Stimulated activated CD8-positive, alpha-beta memory T cell treated with anti-CD3 and anti-CD28 coated beads, Interleukin-15, amount 100 ng/mL, for 24 hours (primary cell): ENCODE results near the gene ARX.

Experiments
- DNase-seq: peaks from one replicate; pipeline ENCODE4 v3.0.0-alpha.2; 2020; ENCODE audit warnings: low read depth

Gene ARX

DNA sequence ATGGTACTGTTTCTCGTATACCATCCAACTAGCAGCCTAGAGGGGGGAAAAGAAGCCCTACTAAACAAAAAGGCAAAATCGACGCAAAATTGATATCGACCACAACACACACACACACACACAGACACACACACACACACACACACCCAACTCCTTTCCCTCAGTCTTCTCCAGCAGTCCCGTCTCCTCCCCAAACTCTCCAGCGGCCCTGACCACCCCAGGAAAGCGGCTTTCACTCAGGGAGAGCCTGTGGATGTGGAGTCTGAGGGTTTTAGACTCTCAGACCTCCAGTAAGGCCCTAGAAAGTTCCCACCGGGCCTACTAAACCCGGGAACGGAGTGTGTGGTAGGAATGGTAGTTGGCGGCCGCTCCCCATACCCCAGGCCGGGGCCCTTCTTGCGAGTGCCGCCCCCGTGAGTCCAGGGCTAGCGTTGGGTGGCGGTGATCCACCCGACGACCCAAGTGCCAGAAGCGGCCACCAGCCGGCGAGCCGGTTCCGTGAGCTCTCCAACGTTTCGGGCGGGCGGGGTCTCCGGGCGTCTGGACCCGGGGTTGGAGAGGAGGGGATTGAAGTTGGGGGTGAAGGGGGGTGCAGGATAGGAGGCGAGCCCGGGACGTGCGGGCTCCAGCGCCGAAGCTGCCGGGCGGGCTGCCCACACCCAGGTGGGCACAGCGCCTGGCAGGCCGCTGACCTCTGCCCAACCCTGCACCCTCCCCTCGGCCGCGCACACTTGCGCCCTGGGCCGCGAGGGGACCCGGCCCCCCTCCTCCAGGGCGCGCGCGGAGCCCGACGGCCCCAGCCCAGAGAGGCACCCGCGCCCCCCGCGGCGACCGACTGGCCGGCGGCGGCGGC lies 13.7 kb downstream of the ARX start:
- DNase-seq: no peak

GRCh38 chrX:24999511-24999910 lies 16.3 kb downstream of the ARX start:
- DNase-seq: no peak

- no peak for DNase-seq
Observed at GRCh38 chrX:24996096-24996709, 19.6 kb downstream of the ARX start.

DNA sequence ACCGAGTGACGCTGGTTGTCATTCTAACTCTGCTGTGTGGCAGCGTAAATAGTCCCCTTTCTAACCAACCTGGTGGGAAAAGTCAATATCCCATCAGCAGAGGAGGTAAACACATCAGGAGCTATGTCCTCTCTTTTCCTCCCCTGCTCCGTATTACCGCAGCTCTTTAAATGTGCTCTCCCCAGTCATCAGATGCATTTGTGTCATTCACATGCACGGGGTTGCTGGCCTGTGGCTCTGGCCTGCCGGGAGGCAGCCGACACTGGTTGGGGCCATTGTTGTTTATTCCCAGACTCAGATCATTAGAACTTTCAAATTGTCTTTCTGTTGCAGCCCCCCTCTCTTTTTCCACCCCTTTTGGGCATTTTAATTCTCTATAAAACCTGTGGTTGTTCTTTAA lies 21.9 kb downstream of the ARX start:
- no peak for DNase-seq

GRCh38 chrX:24990535-24990934 lies 25.2 kb downstream of the ARX start:
- DNase-seq: no peak

- DNase-seq: no peak
Observed at GRCh38 chrX:24988314-24988713, 27.5 kb downstream of the ARX start.

- DNase-seq: no peak
Observed at GRCh38 chrX:24987731-24988130, 28.0 kb downstream of the ARX start.

GRCh38 chrX:24985120-24985519 lies 30.6 kb downstream of the ARX start:
- no peak for DNase-seq

GRCh38 chrX:24983931-24984330 lies 31.8 kb downstream of the ARX start:
- no peak for DNase-seq

GRCh38 chrX:24982306-24982965 lies 33.3 kb downstream of the ARX start:
- no peak for DNase-seq

DNA sequence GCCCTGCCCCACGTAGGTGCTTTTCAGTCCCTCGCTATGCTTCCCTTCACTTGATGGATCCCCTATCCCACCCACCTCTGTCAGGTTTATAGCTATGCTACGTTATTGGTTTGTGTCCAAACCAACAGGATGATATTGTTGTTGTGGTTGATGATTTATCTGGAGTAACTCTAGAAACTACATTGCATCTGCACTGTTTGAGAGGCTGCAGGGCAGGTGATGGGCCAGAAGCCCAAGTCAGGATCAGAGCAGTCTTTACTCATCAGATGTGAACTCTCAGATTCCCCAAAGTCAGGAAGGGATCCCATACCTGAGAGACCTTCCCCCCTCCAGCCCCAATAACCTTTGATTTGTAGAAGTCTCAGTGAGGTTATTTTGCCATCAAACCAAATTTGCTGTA lies 34.7 kb downstream of the ARX start:
- DNase-seq: no peak

DNA sequence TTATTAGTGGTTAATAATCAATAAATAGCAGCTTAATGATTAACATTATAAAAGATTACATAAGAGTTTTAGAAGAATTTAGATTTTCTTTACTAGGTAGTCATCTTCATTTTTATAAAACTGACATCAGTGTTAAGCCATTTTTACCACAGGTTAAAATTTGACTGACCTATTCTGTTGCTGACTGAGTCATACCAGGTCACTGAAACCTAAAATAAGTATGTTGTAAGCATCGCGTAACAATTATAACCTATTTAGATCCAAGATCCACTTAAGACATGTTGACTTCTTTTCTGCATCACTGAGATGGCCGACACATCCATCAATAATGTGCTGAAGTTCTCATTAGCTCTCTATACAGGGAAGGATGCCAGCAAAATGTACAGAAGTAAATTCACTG lies 36.7 kb downstream of the ARX start:
- no peak for DNase-seq

- DNase-seq: no peak
Observed at GRCh38 chrX:24969812-24970211, 46.0 kb downstream of the ARX start.

- DNase-seq: no peak
Observed at GRCh38 chrX:24965372-24965771, 50.4 kb downstream of the ARX start.

DNA sequence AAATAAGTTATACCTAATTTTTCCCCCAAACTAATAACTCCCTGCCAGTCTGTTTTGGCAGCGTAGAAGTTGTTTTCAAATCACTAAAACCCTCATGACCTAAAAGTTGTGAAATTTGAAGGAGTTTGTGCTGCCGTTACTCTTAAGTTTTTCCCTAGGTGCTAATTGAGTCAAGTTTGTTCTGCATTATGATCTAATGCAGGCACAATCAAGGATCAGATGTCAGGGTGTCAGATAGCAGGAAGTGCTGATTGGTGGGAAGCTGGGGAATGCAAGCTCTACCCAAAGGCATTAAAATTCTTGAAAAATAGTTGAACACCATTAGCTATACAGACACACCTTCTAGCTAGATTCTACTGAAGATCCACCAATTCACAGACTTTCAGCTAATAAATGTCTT lies 51.9 kb downstream of the ARX start:
- DNase-seq: no peak

DNA sequence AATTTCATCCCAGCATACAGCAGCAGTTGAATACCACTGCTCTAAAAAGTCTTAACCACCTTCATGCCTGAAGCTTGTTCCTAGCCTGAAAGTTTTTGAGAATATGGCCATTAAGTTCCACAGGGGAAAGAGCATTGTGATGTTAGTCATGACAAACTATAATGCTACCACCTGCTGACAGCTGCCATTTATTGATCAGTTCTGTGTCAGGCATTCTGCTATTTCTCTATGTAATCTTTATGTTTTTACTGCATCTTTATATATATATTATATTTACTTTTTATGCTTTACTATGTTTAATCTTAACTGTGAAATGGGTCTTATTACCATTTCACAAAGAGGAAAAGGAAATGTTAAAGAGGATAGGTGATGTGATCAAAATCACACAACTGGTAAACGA lies 54.0 kb downstream of the ARX start:
- no peak for DNase-seq

- no peak for DNase-seq
Observed at GRCh38 chrX:24956828-24957227, 58.9 kb downstream of the ARX start.

DNA sequence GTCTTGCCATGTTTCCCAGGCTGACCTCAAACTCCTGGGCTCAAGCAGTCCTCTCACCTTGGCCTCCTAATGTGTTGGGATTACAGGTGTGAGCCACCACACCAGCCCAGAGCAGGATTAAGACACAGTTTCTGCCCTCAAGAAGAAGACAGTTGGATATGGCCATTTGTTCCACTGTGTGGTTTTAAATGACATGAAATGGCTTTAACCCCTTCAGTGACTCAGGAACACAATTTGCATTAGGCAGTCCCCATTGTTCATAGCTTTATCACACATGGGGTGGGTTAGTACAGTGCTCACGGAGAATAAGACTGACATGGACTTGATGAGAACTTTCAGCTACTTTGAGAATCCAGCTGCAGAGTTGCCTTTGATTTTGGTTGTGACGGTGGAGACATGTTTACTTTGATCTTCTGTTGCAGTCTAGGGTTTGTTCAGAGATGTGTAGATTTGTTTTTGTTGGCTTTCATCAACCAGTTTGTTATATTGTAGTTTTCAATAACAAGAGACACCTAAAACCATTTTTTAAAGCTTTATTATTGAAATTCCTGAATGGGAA lies 60.3 kb downstream of the ARX start:
- no peak for DNase-seq

- DNase-seq: no peak
Observed at GRCh38 chrX:24954732-24955131, 61.0 kb downstream of the ARX start.
